OCI-LY3 (cell line): ENCODE results near the gene CTF1.

Experiments used
- H2AFZ ChIP-seq: fragments of 200-600, 300-600 bp; shearing (Covaris generic); 2 replicates; pipeline ENCODE4 v1.6.0; 2014; ENCODE audit warnings: antibody characterized with exemption, low read depth, low read length
- H3K27ac ChIP-seq: fragments of 200-600, 300-600 bp; sonication (generic); 2 replicates; pipeline ENCODE4 v1.5.1; 2014; ENCODE audit warnings: mild to moderate bottlenecking, low read length, moderate library complexity, mixed read lengths
- H3K27me3 ChIP-seq: fragments of 200-600, 300-600 bp; sonication (generic); 2 replicates; pipeline ENCODE4 v1.6.1; 2014; ENCODE audit warnings: low read depth, low read length, mixed read lengths
- H3K36me3 ChIP-seq: fragments of 200-600, 300-600 bp; sonication (generic); replicated peaks from 2 replicates; pipeline ENCODE3; 2014; ENCODE audit warnings: low read depth, low read length, mixed read lengths
- H3K4me1 ChIP-seq: fragments of 300-600, 200-600 bp; sonication (generic); 2 replicates; pipeline ENCODE4 v1.6.1; 2014; ENCODE audit warnings: low read length, mixed read lengths
- H3K4me2 ChIP-seq: fragments of 200-600, 300-600 bp; sonication (generic); 2 replicates; pipeline ENCODE4 v1.6.1; 2014; ENCODE audit warnings: low read length, mixed read lengths
- H3K4me3 ChIP-seq: fragments of 300-600, 200-600 bp; sonication (generic); 2 replicates; pipeline ENCODE4 v1.5.1; 2014; ENCODE audit warnings: antibody characterized with exemption, mild to moderate bottlenecking, low read length, moderate library complexity
- H3K79me2 ChIP-seq: fragments of 300-600, 200-600 bp; shearing (Covaris generic); 2 replicates; pipeline ENCODE4 v1.6.1; 2014; ENCODE audit warnings: mild to moderate bottlenecking, low read length, mixed read lengths
- H3K9ac ChIP-seq: fragments of 300-600, 200-600 bp; shearing (Covaris generic); 2 replicates; pipeline ENCODE4 v1.6.0; 2014; ENCODE audit warnings: mild to moderate bottlenecking, low read length, moderate library complexity
- H3K9me3 ChIP-seq: fragments of 200-600, 300-600 bp; shearing (Covaris generic); 2 replicates; pipeline ENCODE4 v1.6.1; 2014; ENCODE audit warnings: low read length, mixed read lengths; ENCODE audit not compliant: insufficient read depth
- H4K20me1 ChIP-seq: fragments of 200-600, 300-600 bp; sonication (generic); 2 replicates; pipeline ENCODE4 v1.6.1; 2016; ENCODE audit warnings: low read length, mixed read lengths; ENCODE audit not compliant: insufficient read depth
- EZH2phosphoT487 ChIP-seq: fragments of 200-600 bp; shearing (Covaris generic); IDR thresholded peaks from 2 replicates; pipeline ENCODE4 v1.6.1; 2018; ENCODE audit warnings: antibody characterized with exemption, mixed run types, low read depth
- TF ChIP-seq, protein P1 (sequence below): fragments of 200-600, 300-600 bp; sonication (generic); IDR thresholded peaks from 2 replicates; pipeline ENCODE4 v1.5.1; 2014; ENCODE audit warnings: antibody characterized with exemption, low read length, low read depth

The CTF1 gene

GRCh38 chr16:30921748-30922419 lies 25.5 kb downstream of the CTF1 start:
- Histone ChIP-seq H2AFZ (peak overlapping the region; percentile 67), H3K9ac (peak overlapping the region; percentile 65), H3K9me3 (no peaks in the 10 kb centered on the region), H3K79me2 (no peaks in the 10 kb centered on the region), H3K4me3 (peak overlapping the region; percentile 79), H3K4me1 (peaks cover 7% of the 10 kb centered on the region), H4K20me1 (no peaks in the 10 kb centered on the region), H3K27ac (peak overlapping the region; percentile 33), H3K4me2 (peak overlapping the region; percentile 86), H3K27me3 (no peaks in the 10 kb centered on the region), H3K36me3 (no peaks in the 10 kb centered on the region)
- no peak for TF ChIP-seq EZH2phosphoT487
- TF ChIP-seq, protein P1, sequence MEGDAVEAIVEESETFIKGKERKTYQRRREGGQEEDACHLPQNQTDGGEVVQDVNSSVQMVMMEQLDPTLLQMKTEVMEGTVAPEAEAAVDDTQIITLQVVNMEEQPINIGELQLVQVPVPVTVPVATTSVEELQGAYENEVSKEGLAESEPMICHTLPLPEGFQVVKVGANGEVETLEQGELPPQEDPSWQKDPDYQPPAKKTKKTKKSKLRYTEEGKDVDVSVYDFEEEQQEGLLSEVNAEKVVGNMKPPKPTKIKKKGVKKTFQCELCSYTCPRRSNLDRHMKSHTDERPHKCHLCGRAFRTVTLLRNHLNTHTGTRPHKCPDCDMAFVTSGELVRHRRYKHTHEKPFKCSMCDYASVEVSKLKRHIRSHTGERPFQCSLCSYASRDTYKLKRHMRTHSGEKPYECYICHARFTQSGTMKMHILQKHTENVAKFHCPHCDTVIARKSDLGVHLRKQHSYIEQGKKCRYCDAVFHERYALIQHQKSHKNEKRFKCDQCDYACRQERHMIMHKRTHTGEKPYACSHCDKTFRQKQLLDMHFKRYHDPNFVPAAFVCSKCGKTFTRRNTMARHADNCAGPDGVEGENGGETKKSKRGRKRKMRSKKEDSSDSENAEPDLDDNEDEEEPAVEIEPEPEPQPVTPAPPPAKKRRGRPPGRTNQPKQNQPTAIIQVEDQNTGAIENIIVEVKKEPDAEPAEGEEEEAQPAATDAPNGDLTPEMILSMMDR: peak; percentile 90

DNA sequence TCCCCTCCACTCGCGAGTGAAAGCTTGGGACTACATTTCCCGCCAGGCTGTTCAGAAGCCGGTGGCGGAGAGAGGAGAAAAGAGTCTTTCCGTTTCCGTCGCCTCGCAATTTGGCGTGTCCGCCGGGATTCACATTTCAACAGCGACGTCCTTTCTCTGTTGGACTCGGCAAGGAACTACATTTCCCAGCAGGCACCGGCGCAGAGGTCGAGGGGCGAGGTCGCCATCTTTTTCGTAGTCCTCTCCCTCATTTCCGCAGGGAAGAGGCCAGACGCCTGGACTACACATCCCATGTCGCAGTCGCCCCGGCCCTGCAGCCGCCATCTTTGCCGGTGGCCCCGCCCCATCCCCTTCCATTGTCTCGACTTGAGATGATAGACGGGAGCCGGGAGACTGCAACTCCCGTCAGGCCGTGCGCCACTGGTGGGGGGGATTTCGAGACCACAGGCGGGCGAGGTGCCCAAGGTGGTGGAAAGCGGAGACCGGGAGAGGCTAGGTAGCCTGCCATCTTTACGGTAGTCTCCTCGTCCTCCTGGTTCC lies 26.1 kb downstream of the CTF1 start:
- no peak for TF ChIP-seq EZH2phosphoT487
- TF ChIP-seq, protein P1: no peak
- Histone ChIP-seq H3K4me3 (peak overlapping the region; percentile 79), H3K79me2 (no peaks in the 10 kb centered on the region), H3K9ac (peak overlapping the region; percentile 85), H2AFZ (peak overlapping the region; percentile 67), H3K27me3 (no peaks in the 10 kb centered on the region), H3K9me3 (no peaks in the 10 kb centered on the region), H4K20me1 (no peaks in the 10 kb centered on the region), H3K36me3 (no peaks in the 10 kb centered on the region), H3K27ac (peak overlapping the region; percentile 72), H3K4me2 (peak overlapping the region; percentile 86), H3K4me1 (peaks cover 7% of the 10 kb centered on the region)

DNA sequence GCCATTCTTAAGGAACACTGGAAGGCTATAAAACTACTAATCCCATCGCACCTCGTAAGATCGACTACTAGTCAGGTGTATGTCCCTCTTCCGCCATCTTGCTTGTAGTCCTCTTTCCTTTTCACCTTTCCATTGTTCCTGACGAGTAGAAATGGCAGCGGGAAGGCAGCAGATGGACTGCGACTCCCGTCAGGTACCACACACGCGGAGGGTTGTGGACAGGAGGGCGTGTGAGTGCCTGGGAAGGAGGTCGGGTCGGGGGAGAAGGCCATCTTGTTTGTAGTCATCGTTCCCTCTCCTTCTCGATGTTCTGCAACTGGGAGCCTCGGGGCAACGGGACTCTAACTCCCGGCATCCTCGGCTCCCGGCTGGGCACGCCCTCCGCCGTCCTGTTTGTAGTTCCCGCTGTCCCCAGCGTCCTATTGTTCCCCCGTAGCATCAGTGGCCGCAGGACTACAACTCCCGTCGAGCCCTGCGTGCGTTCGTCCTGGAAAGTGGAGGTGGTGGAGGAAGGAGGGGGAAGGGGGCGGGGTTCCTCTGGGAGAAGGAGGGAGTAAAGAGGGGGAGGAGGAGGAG lies 26.6 kb downstream of the CTF1 start:
- Histone ChIP-seq H3K4me1 (peaks cover 7% of the 10 kb centered on the region), H2AFZ (peak overlapping the region; percentile 49), H3K27ac (peak overlapping the region; percentile 72), H4K20me1 (no peaks in the 10 kb centered on the region), H3K9ac (peak overlapping the region; percentile 85), H3K79me2 (no peaks in the 10 kb centered on the region), H3K9me3 (no peaks in the 10 kb centered on the region), H3K4me3 (peak overlapping the region; percentile 79), H3K4me2 (peak overlapping the region; percentile 45), H3K36me3 (no peaks in the 10 kb centered on the region), H3K27me3 (no peaks in the 10 kb centered on the region)
- TF ChIP-seq, protein P1: no peak
- TF ChIP-seq EZH2phosphoT487: no peak

GRCh38 chr16:30923554-30924075 lies 27.2 kb downstream of the CTF1 start, which contains the start of gene FBXL19:
Gene FBXL19 (plus strand): TSS chr16:30923572. CDS start chr16:30925755, 2,183 bp downstream.
- Histone ChIP-seq H3K36me3 (no peaks in the 10 kb centered on the region), H3K27ac (peak within 1 kb of the TSS; percentile 72), H3K4me1 (peaks cover 7% of the 10 kb centered on the region), H3K9me3 (no peaks in the 10 kb centered on the region), H3K9ac (peak within 1 kb of the TSS; percentile 85), H2AFZ (peak within 1 kb of the TSS; percentile 49), H4K20me1 (no peaks in the 10 kb centered on the region), H3K79me2 (no peaks in the 10 kb centered on the region), H3K4me2 (peak within 1 kb of the TSS; percentile 93), H3K27me3 (no peaks in the 10 kb centered on the region), H3K4me3 (peak within 1 kb of the TSS; percentile 79)
- no peak for TF ChIP-seq EZH2phosphoT487
- TF ChIP-seq, protein P1: no peak
